ENCODE measurements around the gene TGM5.
"Not testable (repeated sequence)": the region's sequence is repeated elsewhere in the genome, so short reads cannot be mapped to it uniquely, and the experiment has no call there.

The TGM5 gene

GRCh38 chr15:43242616-43243015 is 24.1 kb downstream of the TGM5 start:
- no peak for DNase-seq

GRCh38 chr15:43241100-43241499 is 25.6 kb downstream of the TGM5 start:
- no peak for DNase-seq

GRCh38 chr15:43239732-43240491 is 26.8 kb downstream of the TGM5 start:
- DNase-seq, result no peak

GRCh38 chr15:43238671-43239131 is 28.0 kb downstream of the TGM5 start:
- no peak for DNase-seq

- DNase-seq, result no peak
These were observed 28.8 kb downstream of the TGM5 start for GRCh38 chr15:43237842-43238470.

GRCh38 chr15:43235536-43235935 is 31.2 kb downstream of the TGM5 start:
- DNase-seq, result no peak

- no peak for DNase-seq
These were observed 34.3 kb downstream of the TGM5 start for GRCh38 chr15:43232289-43232874.

GRCh38 chr15:43230640-43231115 is 36.0 kb downstream of the TGM5 start:
- no peak for DNase-seq

- DNase-seq, result no peak
These were observed 36.8 kb downstream of the TGM5 start for GRCh38 chr15:43229977-43230376.

GRCh38 chr15:43226436-43227305 is 40.1 kb downstream of the TGM5 start:
- DNase-seq, result no peak

- DNase-seq, result not testable (repeated sequence)
These were observed 40.8 kb downstream of the TGM5 start for GRCh38 chr15:43225950-43226255.

- DNase-seq, result peak in 1 of 4 experiments; percentile 8
These were observed 41.4 kb downstream of the TGM5 start for GRCh38 chr15:43225201-43225949.

GRCh38 chr15:43221422-43221821 is 45.3 kb downstream of the TGM5 start:
- no peak for DNase-seq

- DNase-seq, result no peak
These were observed 45.7 kb downstream of the TGM5 start, which contains the start of gene EPB42 for GRCh38 chr15:43220991-43221403. EPB42 (minus strand) TSS chr15:43221018; CDS start chr15:43220825, 193 bp downstream.

GRCh38 chr15:43219929-43220928 is 46.5 kb downstream of the TGM5 start:
- no peak for DNase-seq

- no peak for DNase-seq
These were observed 47.6 kb downstream of the TGM5 start for GRCh38 chr15:43218908-43219706.

GRCh38 chr15:43215961-43216360 is 50.8 kb downstream of the TGM5 start:
- DNase-seq, result no peak

- no peak for DNase-seq
These were observed 52.0 kb downstream of the TGM5 start for GRCh38 chr15:43214592-43215295.

GRCh38 chr15:43214169-43214568 is 52.6 kb downstream of the TGM5 start:
- DNase-seq, result no peak
